Panc1 (cell line): Measurements from ENCODE around the gene SHROOM2. TPM values are rescaled to one million over a fixed set of nuclear protein-coding genes. Genes with fewer than 3 reads are reported as not detected.

Source experiments
- ATAC-seq: fragments of 200-7000 bp; cut with Tn5 transposase; 2 replicates; pipeline ENCODE4 v1.9.1; 2020; ENCODE audit warnings: mild to moderate bottlenecking, moderate library complexity
- BruUV-seq: library from RNA; stranded (reverse); fragments of 400-500 nt; replicated peaks from 2 replicates; lab custom pipeline; 2021; lab: Mats Ljungman, UMichigan
- CTCF ChIA-PET: fragments of 300-600 bp; sonication (Branson Sonifier 250); formaldehyde crosslinking; loops from one replicate; lab custom pipeline; 2022; ENCODE audit warnings: antibody characterized with exemption; lab: Charles Lee
- POLR2A ChIA-PET: fragments of 300-600 bp; sonication (Branson Sonifier 250); formaldehyde crosslinking; loops from one replicate; lab custom pipeline; 2022; ENCODE audit warnings: antibody characterized with exemption; lab: Charles Lee
- DNase-seq: peaks from one replicate; pipeline ENCODE4 v3.0.0-alpha.2; 2010; ENCODE audit warnings: low read depth, low spot score
- H3K27ac ChIP-seq: 2 replicates; pipeline ENCODE4 v1.5.1; 2011; ENCODE audit warnings: mild to moderate bottlenecking, low read length, inconsistent platforms
- H3K27me3 ChIP-seq: fragments of 200-500 bp; sonication (Bioruptor generic); 2 replicates; pipeline ENCODE4 v1.6.0; 2014; ENCODE audit warnings: low read length, inconsistent platforms; ENCODE audit not compliant: control insufficient read depth, insufficient read depth
- H3K36me3 ChIP-seq: fragments of 200-500 bp; sonication (Bioruptor generic); 2 replicates; pipeline ENCODE4 v1.5.1; 2014; ENCODE audit warnings: inconsistent platforms, mild to moderate bottlenecking, low read length, moderate library complexity; ENCODE audit not compliant: control insufficient read depth, insufficient read depth
- H3K4me1 ChIP-seq: 2 replicates; pipeline ENCODE4 v1.5.1; 2011; ENCODE audit warnings: inconsistent platforms, mild to moderate bottlenecking, low read length, moderate library complexity; ENCODE audit not compliant: control insufficient read depth, insufficient read depth
- H3K4me3 ChIP-seq, 2 experiments: 2 replicates each; pipeline ENCODE4 v1.5.1; 2011 to 2012; ENCODE audit warnings: low read depth in 2 of 2, low read length in 2 of 2, mild to moderate bottlenecking in 2 of 2, inconsistent platforms in 1 of 2, moderate library complexity in 1 of 2
- H3K9me3 ChIP-seq: fragments of 200-500 bp; sonication (Bioruptor generic); 2 replicates; pipeline ENCODE4 v1.5.1; 2014; ENCODE audit warnings: low read depth, mild to moderate bottlenecking, inconsistent platforms, low read length, moderate library complexity; ENCODE audit not compliant: control insufficient read depth, insufficient read depth
- POLR2AphosphoS5 ChIP-seq: IDR thresholded peaks from 2 replicates; pipeline ENCODE4 v1.6.1; 2012; ENCODE audit warnings: mild to moderate bottlenecking, low read depth, low read length, moderate library complexity
- SIN3A ChIP-seq: IDR thresholded peaks from 2 replicates; pipeline ENCODE4 v1.6.1; 2012; ENCODE audit warnings: low read depth, mild to moderate bottlenecking, low read length, moderate library complexity, borderline replicate concordance; ENCODE audit not compliant: insufficient read depth
- TCF7L2 ChIP-seq: IDR thresholded peaks from 2 replicates; pipeline ENCODE4 v1.6.1; 2011; ENCODE audit warnings: mild to moderate bottlenecking, low read depth, low read length, inconsistent platforms
- in situ Hi-C: cut with HindIII; loops from 2 replicates; pipeline ENCODE4 v1.10.0; 2016; ENCODE audit warnings: low sequenced_read_pairs, low pct_unique_long_range_greater_than_20kb
- intact Hi-C: fragments of 100-400 bp; cut with micrococcal nuclease; formaldehyde crosslinking; loops from one replicate; pipeline ENCODE4 v1.10.0; 2022; ENCODE audit not compliant: unreplicated experiment
- total RNA-seq: library from RNA; stranded (reverse); gene quantifications from one replicate; pipeline ENCODE4 v1.2.1, GENCODE V29; 2021; ENCODE audit not compliant: unreplicated experiment
- TF ChIP-seq, protein P1 (sequence below): fragments of 450-650 bp; IDR thresholded peaks from 2 replicates; pipeline ENCODE4 v1.5.1; 2017; ENCODE audit warnings: mild to moderate bottlenecking
- TF ChIP-seq, protein P2 (sequence below), 2 experiments: IDR thresholded peaks; 2 replicates each; pipeline ENCODE4 v1.6.1; 2011 to 2012; ENCODE audit warnings: low read depth in 2 of 2, control low read depth in 1 of 2, low read length in 1 of 2, mild to moderate bottlenecking in 1 of 2, moderate library complexity in 1 of 2; ENCODE audit not compliant: insufficient read depth in 1 of 2

Gene SHROOM2
- total RNA-seq, 1 experiment from 2014 or later, result 0.72 TPM

DNA sequence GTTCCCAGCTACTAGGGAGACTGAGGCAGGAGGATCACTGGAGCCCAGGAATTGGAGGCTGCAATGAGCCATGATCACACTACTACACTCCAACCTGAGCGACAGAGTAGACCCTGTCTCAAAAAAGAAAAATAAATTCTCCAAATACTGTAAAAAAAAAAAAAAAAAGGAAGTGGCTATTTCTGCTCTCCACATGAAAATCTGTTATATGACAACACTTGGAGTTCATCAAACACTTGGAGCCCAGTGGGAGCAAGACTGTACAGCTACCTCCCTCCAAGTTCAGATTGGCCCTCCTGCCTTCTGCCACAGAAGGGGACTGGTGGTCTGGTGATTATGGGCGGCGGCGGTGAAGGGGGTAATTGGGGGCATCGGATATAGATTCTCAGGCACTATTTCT is 172.0 kb downstream of the SHROOM2 start:
- Histone ChIP-seq H3K9me3 (no peaks in the 10 kb centered on the region), H3K4me3 (no peak overlapping the region), H3K27ac (no peak overlapping the region), H3K27me3 (no peaks in the 10 kb centered on the region), H3K4me1 (no peaks in the 10 kb centered on the region), H3K36me3 (no peaks in the 10 kb centered on the region)
- ATAC-seq (no peak), DNase-seq (no peak)
- no TSS peak for BruUV-seq
- intact Hi-C loops, result no loop called here
- in situ Hi-C loops, result no loop called here
- POLR2A ChIA-PET, result no interaction called here
- CTCF ChIA-PET, result no interaction called here
- TF ChIP-seq SIN3A (no peak), POLR2AphosphoS5 (no peak), TCF7L2 (no peak)
- TF ChIP-seq, protein P1, sequence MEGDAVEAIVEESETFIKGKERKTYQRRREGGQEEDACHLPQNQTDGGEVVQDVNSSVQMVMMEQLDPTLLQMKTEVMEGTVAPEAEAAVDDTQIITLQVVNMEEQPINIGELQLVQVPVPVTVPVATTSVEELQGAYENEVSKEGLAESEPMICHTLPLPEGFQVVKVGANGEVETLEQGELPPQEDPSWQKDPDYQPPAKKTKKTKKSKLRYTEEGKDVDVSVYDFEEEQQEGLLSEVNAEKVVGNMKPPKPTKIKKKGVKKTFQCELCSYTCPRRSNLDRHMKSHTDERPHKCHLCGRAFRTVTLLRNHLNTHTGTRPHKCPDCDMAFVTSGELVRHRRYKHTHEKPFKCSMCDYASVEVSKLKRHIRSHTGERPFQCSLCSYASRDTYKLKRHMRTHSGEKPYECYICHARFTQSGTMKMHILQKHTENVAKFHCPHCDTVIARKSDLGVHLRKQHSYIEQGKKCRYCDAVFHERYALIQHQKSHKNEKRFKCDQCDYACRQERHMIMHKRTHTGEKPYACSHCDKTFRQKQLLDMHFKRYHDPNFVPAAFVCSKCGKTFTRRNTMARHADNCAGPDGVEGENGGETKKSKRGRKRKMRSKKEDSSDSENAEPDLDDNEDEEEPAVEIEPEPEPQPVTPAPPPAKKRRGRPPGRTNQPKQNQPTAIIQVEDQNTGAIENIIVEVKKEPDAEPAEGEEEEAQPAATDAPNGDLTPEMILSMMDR, result no peak

DNA sequence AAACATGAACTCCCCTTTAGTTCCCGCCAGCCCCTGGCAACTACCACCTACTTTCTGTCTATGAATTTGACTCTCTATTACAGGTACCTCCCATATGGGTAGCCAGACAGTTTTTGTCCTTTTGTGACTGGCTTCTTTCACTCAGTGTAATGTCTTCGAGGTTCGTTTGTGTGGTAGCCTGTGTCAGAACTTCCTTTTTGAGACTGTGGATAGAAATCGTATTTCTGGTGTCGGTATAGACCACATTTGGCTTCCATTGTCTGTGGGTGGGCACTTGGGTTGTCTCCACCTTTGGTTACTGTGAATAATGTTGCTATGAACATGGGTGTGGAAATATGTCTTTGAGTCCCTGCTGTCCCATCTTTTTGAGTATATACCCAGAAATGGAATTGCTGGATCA is 175.5 kb downstream of the SHROOM2 start:
- H3K36me3 ChIP-seq, result no peaks in the 10 kb centered on the region
- ChIA-PET POLR2A (no interaction called here), CTCF (no interaction called here)
- no peaks in the 10 kb centered on the region for H3K9me3 ChIP-seq
- TF ChIP-seq, protein P1, result no peak
- TF ChIP-seq TCF7L2 (no peak), POLR2AphosphoS5 (no peak), SIN3A (no peak)
- TF ChIP-seq, protein P2, sequence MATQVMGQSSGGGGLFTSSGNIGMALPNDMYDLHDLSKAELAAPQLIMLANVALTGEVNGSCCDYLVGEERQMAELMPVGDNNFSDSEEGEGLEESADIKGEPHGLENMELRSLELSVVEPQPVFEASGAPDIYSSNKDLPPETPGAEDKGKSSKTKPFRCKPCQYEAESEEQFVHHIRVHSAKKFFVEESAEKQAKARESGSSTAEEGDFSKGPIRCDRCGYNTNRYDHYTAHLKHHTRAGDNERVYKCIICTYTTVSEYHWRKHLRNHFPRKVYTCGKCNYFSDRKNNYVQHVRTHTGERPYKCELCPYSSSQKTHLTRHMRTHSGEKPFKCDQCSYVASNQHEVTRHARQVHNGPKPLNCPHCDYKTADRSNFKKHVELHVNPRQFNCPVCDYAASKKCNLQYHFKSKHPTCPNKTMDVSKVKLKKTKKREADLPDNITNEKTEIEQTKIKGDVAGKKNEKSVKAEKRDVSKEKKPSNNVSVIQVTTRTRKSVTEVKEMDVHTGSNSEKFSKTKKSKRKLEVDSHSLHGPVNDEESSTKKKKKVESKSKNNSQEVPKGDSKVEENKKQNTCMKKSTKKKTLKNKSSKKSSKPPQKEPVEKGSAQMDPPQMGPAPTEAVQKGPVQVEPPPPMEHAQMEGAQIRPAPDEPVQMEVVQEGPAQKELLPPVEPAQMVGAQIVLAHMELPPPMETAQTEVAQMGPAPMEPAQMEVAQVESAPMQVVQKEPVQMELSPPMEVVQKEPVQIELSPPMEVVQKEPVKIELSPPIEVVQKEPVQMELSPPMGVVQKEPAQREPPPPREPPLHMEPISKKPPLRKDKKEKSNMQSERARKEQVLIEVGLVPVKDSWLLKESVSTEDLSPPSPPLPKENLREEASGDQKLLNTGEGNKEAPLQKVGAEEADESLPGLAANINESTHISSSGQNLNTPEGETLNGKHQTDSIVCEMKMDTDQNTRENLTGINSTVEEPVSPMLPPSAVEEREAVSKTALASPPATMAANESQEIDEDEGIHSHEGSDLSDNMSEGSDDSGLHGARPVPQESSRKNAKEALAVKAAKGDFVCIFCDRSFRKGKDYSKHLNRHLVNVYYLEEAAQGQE (IDR thresholded peaks at IDR 0.05; ENCODE audit: insufficient read depth in 1 of 2, low read depth in 2 of 2, low read length in 1 of 2), result no peak
- no peaks in the 10 kb centered on the region for H3K27me3 ChIP-seq
- H3K4me3 ChIP-seq, result no peak overlapping the region
- intact Hi-C loops (no loop called here), in situ Hi-C loops (no loop called here)
- no peak for DNase-seq
- no peak for ATAC-seq
- H3K27ac ChIP-seq, result no peak overlapping the region
- BruUV-seq, result no TSS peak
- no peaks in the 10 kb centered on the region for H3K4me1 ChIP-seq
